Activated CD4-positive, alpha-beta T cell treated with anti-CD3 and anti-CD28 coated beads, Interleukin-2, amount 50 U/mL, for 1 hour (primary cell): ENCODE data around the gene SYT3.
A peak's percentile ranks its signal among the peaks of the same experiment; 100 is the strongest.

Experiments
- DNase-seq: peaks from one replicate; pipeline ENCODE4 v3.0.0-alpha.2; 2020

The SYT3 gene

GRCh38 chr19:50661766-50662650 lies 22.3 kb upstream of the SYT3 start:
- DNase-seq, result no peak

DNA sequence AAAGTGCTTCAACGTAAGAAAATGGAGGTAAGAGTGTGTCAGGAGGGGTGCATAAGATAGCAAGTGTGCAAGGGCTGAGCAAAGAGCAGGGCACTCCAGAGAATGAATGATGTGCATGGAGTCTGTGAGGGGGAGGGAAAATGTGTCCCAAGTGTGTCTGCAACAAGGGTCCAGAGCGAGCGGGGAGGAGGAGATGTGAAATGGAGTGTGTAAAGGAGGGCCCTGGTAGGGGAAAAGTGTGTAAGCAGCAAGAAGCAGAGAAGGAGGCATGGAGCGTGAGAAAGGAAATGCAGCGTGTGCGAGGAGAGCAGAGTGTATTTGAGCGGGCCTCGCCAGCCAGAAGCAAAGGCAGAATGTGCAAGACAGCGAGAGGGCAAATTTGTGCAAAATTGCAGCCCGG lies 21.3 kb upstream of the SYT3 start:
- no peak for DNase-seq

DNA sequence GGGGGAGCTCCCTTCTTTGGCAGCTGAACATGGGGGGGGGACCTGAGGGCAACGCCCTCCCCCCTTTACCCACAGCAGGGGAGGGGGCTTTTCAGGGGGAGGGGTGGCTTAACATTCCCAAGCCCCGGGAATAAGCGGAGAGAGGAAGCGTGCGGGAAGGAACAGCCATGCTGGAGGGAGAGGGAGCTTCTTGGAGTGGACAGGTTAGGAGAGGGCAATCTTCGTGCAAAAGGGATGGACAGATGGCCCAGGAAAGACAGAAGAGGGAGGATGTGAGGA lies 20.3 kb upstream of the SYT3 start:
- DNase-seq, result no peak

GRCh38 chr19:50659318-50660087 lies 19.8 kb upstream of the SYT3 start:
- no peak for DNase-seq

- DNase-seq, result peak; percentile 22
These were observed 19.0 kb upstream of the SYT3 start for GRCh38 chr19:50658441-50659317.

- peak; percentile 69 for DNase-seq
These were observed 18.2 kb upstream of the SYT3 start for GRCh38 chr19:50657712-50658440.

DNA sequence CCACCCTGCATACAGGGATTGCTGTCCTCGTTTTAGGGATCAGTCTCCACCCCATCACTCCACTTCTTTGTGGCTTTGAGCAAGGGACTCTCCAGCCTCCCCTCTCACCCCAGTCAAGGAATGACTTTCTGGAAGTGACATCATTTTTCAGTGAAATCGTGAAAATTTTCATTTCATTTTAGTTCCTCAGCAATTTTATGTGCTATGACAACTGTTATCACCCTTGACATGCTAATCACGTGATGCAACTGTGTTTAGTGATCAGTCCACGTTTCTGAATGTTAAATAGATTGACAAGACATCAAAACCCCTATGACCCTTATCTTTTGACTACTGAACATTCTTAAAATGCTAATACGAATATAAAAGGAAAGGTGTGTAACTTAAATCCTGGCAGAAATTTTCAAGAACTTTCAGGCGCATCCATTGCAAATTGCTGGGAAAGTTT lies 17.6 kb upstream of the SYT3 start:
- no peak for DNase-seq

GRCh38 chr19:50654882-50655281 lies 15.2 kb upstream of the SYT3 start:
- no peak for DNase-seq

- no peak for DNase-seq
These were observed 13.0 kb upstream of the SYT3 start for GRCh38 chr19:50652722-50653121.

GRCh38 chr19:50651174-50651573 lies 11.5 kb upstream of the SYT3 start:
- no peak for DNase-seq

DNA sequence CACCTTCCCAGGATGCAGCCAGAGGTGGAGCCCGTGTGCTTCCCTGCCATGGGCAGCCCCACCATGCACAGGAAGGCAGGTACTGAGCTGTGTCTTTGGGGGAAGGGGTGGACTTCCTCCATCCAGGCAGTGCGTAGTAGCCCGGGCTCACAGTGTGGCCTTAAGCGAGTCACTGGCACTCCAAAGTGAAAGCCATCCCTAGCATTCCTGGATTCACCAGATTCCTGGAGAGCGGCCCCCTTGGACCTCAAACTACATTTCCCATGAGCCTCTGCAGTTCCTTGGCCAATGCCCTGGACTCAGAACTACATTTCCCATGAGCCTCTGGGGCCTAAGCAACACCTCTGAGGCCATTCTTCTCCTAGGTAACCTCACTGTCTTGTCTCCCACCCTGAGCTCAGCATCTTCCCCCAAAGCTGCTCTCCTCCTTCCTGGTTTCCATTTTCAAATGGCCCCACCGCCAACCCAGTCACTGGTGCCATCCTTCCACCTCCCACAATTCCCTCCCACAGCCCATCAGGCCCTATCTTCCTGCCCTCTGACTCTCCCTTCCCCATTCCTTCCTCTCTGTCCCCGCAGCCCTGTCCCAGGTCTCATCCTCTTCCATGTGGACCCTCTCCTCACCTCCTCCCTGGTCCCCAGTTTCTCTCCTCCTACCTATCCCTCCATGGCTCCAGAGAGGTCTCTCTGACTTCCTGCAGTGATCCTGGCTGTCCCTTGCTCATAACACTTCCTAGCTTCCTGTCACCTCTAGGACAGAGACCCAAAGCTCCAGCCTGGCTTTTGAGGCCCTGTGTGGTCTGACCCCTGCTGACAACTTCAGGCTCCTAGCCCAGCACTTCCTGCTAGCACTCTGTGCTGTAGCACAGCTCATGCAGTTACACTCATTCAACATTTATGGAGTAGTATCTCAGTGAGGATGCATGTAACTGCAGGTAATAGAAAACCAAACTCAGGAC lies 10.0 kb upstream of the SYT3 start, which contains the start of gene C19orf81:
TSS of gene C19orf81 (plus strand) at position 13 of the 959 bp plus-strand sequence. CDS start at position 13, 0 bp downstream.
- DNase-seq, result no peak

DNA sequence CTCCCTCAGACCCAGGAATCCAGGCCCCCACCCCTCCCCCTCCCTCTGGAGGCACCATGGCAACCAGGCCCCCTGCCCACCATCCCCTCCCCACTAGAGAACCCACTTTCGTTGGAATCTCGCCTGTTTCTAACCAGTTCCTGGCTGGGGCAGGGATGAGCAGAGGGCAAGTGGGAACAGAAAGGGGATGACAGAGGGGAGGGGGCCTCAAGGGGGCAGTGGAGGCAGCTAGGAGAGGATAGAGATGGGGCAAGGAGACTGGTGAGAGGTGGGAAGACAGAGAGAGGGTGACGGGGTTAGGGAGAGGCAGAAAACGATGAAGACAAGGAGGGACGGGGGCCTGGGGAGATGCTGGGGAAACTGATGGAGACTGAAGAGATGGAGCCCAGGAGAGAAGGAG lies 9.0 kb upstream of the SYT3 start:
- DNase-seq, result no peak

DNA sequence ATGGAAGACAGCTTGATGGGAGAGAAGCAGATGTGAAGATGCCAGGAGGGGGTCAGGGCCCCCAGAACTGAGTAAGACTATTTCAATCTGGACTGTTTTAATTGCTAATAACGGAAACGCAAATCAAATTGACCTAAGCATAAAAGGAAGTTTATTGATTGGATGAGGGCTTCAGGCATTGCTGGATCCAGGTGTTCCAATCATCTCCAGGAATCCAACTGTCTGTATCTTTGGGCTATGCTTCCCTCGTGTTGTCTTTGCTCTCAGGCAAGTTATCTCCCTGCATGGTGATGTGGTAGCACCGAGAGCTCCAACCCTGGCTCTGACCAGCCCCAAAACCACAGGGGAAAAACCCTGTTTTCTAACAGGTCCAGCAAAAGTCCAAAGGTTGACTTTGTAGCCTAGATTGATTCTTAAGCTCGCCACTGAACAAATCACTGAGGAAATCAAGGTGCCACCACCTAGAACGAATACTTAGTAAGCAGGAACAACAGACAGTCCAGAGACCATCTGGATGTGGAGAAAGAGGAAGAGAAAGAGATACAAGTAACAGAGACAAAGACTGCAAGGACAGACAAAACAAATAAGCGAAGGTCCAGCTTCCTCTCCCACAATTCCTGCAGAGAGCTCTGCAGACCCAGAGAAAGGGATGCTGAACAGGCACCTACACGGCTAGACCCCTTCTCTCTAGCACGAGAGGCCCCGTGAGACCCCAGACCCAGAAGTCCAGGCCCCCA lies 8.4 kb upstream of the SYT3 start:
- DNase-seq, result no peak

DNA sequence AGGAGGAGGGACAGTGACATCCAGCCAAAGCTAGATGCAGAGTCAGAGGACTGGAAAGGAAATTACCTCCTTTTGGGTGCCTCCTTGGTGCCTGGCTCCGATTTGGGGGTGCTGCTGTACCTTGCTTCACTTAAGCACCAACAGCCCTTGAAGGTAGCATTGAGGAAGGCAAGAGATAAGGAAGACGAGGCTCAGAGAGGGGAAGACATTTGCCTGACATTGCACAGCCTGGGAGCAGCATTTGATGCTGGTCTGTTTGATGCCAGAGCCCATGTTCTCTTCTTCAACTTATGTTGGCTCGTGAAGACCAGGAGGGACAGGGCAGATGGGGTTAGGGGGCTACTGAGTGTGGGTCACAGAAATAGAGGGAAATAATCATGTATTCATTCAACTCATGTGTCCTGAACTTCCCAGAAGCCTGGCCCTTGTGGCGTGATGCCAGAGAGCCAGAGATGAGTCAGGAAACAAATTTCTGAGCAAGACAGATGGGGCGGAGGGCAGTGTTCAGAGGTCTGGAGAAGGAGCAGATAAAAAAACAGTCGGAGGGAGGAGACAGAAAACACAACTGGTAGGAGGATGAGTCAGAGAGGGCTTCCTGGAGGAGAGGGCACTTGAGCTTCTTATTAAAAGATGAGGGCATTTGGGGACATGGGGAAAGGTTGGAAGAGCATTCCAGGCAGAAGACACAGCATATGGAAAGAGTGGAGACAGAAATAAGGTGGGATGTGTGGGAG lies 6.6 kb upstream of the SYT3 start:
- DNase-seq, result no peak

DNA sequence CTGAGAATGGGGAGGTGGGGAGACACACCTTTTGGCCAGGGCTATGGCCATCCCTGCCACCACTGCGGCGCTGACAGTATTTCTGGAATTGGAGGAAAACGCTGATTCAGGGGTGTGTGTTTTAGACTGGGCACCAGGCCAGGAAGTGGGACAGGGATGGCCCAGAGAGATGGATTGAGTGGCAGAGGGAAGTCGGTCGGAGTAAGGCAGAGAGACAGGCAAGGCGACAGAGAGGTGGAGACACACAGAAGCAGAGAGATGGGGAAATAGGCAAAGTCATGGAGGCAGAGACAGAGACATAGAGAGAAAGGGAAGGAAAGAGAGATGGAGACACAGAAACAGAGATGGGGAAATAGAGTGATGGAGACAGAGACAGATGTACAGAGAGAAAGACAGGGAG lies 5.4 kb upstream of the SYT3 start:
- DNase-seq, result no peak

DNA sequence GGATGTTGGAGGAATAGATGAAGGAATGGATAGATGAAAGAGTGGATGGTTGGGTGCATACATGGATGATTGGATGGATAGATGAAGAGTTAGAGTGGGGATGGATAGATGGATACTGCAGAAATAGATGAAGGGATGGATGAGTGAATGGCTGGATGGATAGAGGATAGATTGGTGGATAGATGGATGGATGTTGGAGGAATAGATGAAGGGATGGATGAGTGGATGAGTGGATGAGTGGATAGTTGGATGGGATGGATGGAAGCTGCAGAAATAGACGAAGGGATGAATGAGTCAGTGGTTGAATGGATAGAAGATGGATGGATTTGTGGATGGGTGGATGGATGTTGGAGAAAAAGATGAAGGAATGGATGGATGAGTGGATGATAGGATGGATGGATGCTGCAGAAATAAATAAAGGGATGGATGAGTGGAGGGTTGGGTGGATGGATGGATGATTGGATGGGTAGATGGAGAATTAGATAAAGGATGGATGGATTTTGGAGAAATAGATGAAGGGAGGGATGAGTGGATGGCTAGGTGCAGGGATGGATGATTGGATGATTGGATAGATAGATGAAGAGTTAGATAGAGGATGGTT lies 4.7 kb upstream of the SYT3 start:
- DNase-seq, result no peak

DNA sequence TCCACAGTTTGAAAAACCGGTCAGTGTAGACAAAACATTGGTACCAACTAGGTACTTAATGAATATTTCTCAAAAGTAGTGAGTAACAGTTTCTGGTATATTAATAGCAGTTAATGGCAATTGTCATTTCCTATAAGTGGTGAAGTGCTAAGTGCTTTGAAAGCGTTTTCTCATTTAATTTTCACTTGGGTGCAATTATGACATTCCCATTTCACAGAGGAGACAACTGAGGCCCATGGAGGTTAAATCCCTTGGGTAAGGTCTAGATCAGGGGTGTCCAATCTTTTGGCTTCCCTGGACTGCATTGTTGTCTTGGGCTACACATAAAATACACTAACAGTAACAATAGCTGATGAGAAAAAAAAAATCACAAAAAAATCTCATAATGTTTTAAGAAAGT lies 687 bp upstream of the SYT3 start:
- DNase-seq, result no peak

DNA sequence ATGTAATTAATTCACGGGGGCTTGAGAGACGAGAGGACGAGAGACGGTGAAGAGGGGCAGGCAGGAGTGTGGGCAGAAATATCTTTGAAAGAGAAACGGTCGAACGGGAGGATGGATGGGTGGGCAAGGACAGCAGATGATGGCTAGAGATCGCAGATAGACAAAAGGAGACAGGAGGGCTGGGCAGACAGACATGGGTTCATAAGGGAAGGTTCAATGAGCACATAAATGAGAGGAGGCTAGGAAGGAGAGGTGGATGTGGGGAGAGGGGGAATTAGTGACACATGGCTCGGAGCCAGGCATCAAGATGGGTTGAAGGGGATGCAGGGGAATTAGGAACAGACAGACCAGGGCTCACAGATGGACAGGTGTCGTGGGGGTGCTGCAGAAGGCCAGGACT lies 1.1 kb downstream of the SYT3 start:
- no peak for DNase-seq

DNA sequence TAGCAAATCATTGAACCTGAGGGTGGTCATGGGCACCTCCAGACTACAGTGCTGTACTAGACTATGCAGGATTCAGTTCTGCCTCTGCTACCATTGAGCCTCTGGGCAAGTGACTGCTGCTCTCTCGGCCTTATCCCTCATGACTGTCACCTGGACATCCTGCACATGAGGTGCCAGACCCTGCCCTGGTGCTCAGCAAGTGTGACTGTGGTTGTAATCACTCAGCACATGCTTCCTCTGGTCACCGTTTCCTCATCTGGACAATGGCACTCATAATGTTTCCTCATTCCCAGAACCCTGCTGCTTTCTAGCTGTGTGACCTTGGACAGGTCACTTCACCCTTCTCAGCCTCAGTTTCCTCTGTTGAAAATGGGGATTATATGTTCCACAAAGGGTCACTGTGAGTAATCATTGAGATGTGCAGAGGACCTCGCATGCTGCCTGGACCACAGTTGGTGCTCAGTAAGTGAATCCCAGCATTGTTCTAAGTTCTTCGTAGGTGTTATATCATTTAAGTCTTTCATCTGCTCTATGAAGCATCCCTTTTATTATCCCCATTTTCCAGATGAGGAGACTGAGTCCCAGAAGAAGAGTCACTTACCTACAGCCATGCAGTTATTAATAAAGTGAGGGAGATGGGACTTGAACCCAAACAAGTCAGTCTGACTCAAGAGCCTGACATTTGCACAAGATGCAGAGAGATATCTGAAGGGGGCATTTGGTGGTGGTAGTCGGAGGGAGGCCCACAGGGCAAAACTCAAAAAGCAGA lies 3.2 kb downstream of the SYT3 start:
- no peak for DNase-seq
